Esophagus squamous epithelium (tissue), 5 donors: ENCODE measurements around the gene SLC22A1. TPM values are rescaled to one million over a fixed set of nuclear protein-coding genes. Genes with fewer than 3 reads are reported as not detected.

Experiments
- DNase-seq: peaks from one replicate; lab custom pipeline; 2025; lab: John Stamatoyannopoulos, UW
- H3K27ac ChIP-seq, 4 donors: fragments of 200-600 bp; sonication (generic); one replicate each; pipeline ENCODE4 v1.5.1; 2016 to 2019; ENCODE audit warnings: mild to moderate bottlenecking in 1 of 4
- H3K27me3 ChIP-seq, 4 donors: fragments of 200-600 bp; sonication (generic); 1 replicate in 3 of 4; 2 replicates in 1 of 4; pipeline versions ENCODE4 v1.5.1 to v1.6.0; 2017 to 2021; ENCODE audit warnings: antibody characterized with exemption in 1 of 4
- H3K36me3 ChIP-seq, 3 donors: fragments of 200-600 bp; sonication (generic); one replicate each; pipeline ENCODE4 v1.5.1; 2016 to 2019
- H3K4me1 ChIP-seq, 3 donors: fragments of 200-600 bp; sonication (generic); one replicate each; pipeline ENCODE4 v1.5.1; 2017 to 2019
- H3K4me3 ChIP-seq, 4 donors: fragments of 200-600 bp; sonication (generic); 1 replicate in 3 of 4; 2 replicates in 1 of 4; pipeline ENCODE4 v1.5.1; 2016 to 2019; ENCODE audit warnings: mild to moderate bottlenecking in 2 of 4, moderate library complexity in 1 of 4
- H3K9me3 ChIP-seq, 3 donors: fragments of 200-600 bp; sonication (generic); one replicate each; pipeline ENCODE4 v1.5.1; 2016 to 2019
- POLR2A ChIP-seq, 4 donors: fragments of 450-650 bp; IDR thresholded peaks; one replicate each; pipeline ENCODE4 v1.6.1; 2017; ENCODE audit warnings: antibody characterized with exemption in 4 of 4, mild to moderate bottlenecking in 4 of 4, moderate library complexity in 3 of 4
- WGBS, 2 donors: methylation state at CpG; one replicate each; pipeline ENCODE4 v1.1.5; 2018; 5-methylcytosine and 5-hydroxymethylcytosine counted together
- intact Hi-C: fragments of 100-400 bp; cut with DNase I; formaldehyde crosslinking; loops from one replicate; pipeline ENCODE4 v1.15.0; 2022
- total RNA-seq, 4 donors: library from RNA; depleted of rRNA; stranded (reverse); fragments of >200 nt; gene quantifications; one replicate each; pipeline ENCODE4 v1.1.0, GENCODE V29; 2016
- TF ChIP-seq, protein P1 (sequence below), 6 experiments: fragments of 450-650 bp in 4 of 6; fragments of 200-600 bp in 2 of 6; sonication (generic) in 2 of 6; IDR thresholded peaks; one replicate each; pipeline ENCODE4 v1.5.1; 2016 to 2019; ENCODE audit warnings: antibody characterized with exemption in 6 of 6, mild to moderate bottlenecking in 4 of 6, moderate library complexity in 4 of 6
- donor health status: DM: yes; HTN: yes; CAD: no.

SLC22A1 gene
- total RNA-seq, 4 donors from 2014 or later: 0.35 to 0.53 (median 0.38) TPM; not detected in 1

GRCh38 chr6:160104821-160105517 lies 16.6 kb upstream of the SLC22A1 start:
- H3K4me3 ChIP-seq: no peak overlapping the region
- no peaks in the 10 kb centered on the region for H3K4me1 ChIP-seq
- DNase-seq: no peak
- no peaks in the 10 kb centered on the region for H3K27me3 ChIP-seq
- H3K27ac ChIP-seq: no peak overlapping the region
- H3K9me3 ChIP-seq: no peaks in the 10 kb centered on the region
- TF ChIP-seq, protein P1, sequence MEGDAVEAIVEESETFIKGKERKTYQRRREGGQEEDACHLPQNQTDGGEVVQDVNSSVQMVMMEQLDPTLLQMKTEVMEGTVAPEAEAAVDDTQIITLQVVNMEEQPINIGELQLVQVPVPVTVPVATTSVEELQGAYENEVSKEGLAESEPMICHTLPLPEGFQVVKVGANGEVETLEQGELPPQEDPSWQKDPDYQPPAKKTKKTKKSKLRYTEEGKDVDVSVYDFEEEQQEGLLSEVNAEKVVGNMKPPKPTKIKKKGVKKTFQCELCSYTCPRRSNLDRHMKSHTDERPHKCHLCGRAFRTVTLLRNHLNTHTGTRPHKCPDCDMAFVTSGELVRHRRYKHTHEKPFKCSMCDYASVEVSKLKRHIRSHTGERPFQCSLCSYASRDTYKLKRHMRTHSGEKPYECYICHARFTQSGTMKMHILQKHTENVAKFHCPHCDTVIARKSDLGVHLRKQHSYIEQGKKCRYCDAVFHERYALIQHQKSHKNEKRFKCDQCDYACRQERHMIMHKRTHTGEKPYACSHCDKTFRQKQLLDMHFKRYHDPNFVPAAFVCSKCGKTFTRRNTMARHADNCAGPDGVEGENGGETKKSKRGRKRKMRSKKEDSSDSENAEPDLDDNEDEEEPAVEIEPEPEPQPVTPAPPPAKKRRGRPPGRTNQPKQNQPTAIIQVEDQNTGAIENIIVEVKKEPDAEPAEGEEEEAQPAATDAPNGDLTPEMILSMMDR (IDR thresholded peaks at IDR 0.05): no peak
- no peak for TF ChIP-seq POLR2A (IDR thresholded peaks at IDR 0.05)
- intact Hi-C loops: no loop called here
- 89 to 94% methylated on average over 13 to 18 of the region's 20 CpGs for WGBS, 2 donors
- H3K36me3 ChIP-seq: peaks cover 31 to 97% (median 32%) of the 10 kb centered on the region in 3 donors

- 94 to 97% methylated on average over 8 to 12 of the region's 14 CpGs for WGBS, 2 donors
- no peak for TF ChIP-seq POLR2A (IDR thresholded peaks at IDR 0.05)
- TF ChIP-seq, protein P1 (IDR thresholded peaks at IDR 0.05): no peak
- Histone ChIP-seq H3K27me3 (no peaks in the 10 kb centered on the region), H3K4me1 (no peaks in the 10 kb centered on the region), H3K4me3 (no peak overlapping the region), H3K9me3 (no peaks in the 10 kb centered on the region), H3K36me3 (peaks cover 31 to 94% (median 32%) of the 10 kb centered on the region in 3 donors), H3K27ac (no peak overlapping the region)
- intact Hi-C loops: no loop called here
- DNase-seq: no peak
These were observed 15.6 kb upstream of the SLC22A1 start for GRCh38 chr6:160106010-160106409.

GRCh38 chr6:160106701-160107100 lies 14.9 kb upstream of the SLC22A1 start:
- no peak overlapping the region for H3K4me3 ChIP-seq
- 83 to 88% methylated on average over 4 of the region's 4 CpGs for WGBS, 2 donors
- H3K36me3 ChIP-seq: peaks cover 31 to 87% (median 32%) of the 10 kb centered on the region in 3 donors
- H3K27ac ChIP-seq: no peak overlapping the region
- TF ChIP-seq POLR2A (IDR thresholded peaks at IDR 0.05): no peak
- TF ChIP-seq, protein P1 (IDR thresholded peaks at IDR 0.05): no peak
- intact Hi-C loops: no loop called here
- DNase-seq: no peak
- H3K4me1 ChIP-seq: no peaks in the 10 kb centered on the region
- no peaks in the 10 kb centered on the region for H3K27me3 ChIP-seq
- H3K9me3 ChIP-seq: no peaks in the 10 kb centered on the region

- H3K27ac ChIP-seq: no peak overlapping the region
- intact Hi-C loops: no loop called here
- no peaks in the 10 kb centered on the region for H3K27me3 ChIP-seq
- TF ChIP-seq, protein P1 (IDR thresholded peaks at IDR 0.05): no peak
- TF ChIP-seq POLR2A (IDR thresholded peaks at IDR 0.05): no peak
- no peaks in the 10 kb centered on the region for H3K4me1 ChIP-seq
- 100% methylated on average over 2 to 4 of the region's 5 CpGs for WGBS, 2 donors
- peaks cover 19 to 77% (median 25%) of the 10 kb centered on the region in 3 donors for H3K36me3 ChIP-seq
- H3K9me3 ChIP-seq: no peaks in the 10 kb centered on the region
- DNase-seq: no peak
- no peak overlapping the region for H3K4me3 ChIP-seq
These were observed 13.5 kb upstream of the SLC22A1 start for GRCh38 chr6:160108077-160108476.

DNA sequence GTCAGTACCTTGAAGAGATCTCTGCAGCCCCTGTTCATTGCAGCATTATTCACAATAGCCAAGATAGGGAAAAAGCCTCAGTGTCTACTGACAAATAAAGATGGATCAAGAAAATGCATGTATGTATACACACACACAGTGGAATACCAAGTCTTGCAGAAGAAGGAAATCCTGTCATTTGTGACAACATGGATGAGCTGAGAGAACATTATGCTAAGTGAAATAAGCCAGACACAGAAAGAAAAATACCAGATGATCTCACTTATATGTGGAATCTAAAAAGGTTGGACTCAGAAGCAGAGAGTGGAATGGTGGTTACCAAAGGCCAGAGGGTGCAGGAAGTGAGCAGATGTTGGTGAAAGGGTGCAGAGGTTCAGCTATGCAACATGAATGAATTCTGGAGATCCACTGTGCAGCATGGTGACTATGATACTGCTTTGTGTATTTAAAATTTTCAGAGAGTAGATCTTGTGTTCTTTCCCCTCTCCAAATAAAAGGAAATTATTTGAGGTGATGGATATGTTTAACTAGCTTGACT lies 11.0 kb upstream of the SLC22A1 start:
- H3K36me3 ChIP-seq: peaks cover 0 to 65% (median 0%) of the 10 kb centered on the region in 3 donors
- TF ChIP-seq, protein P1 (IDR thresholded peaks at IDR 0.05): no peak
- no peak for TF ChIP-seq POLR2A (IDR thresholded peaks at IDR 0.05)
- H3K4me3 ChIP-seq: no peak overlapping the region
- H3K27me3 ChIP-seq: no peaks in the 10 kb centered on the region
- intact Hi-C loops: no loop called here
- H3K4me1 ChIP-seq: no peaks in the 10 kb centered on the region
- no peak for DNase-seq
- no peak overlapping the region for H3K27ac ChIP-seq
- H3K9me3 ChIP-seq: no peaks in the 10 kb centered on the region
